DND-41 (cell line): ENCODE data around the gene COL8A2.

Source experiments
- EZH2 ChIP-seq: IDR thresholded peaks from 3 replicates; pipeline ENCODE4 v1.6.1; 2012; ENCODE audit warnings: borderline replicate concordance, low read depth, mild to moderate bottlenecking, moderate library complexity, low read length, inconsistent platforms; ENCODE audit not compliant: severe bottlenecking
- TF ChIP-seq, protein P1 (sequence below): IDR thresholded peaks from 2 replicates; pipeline ENCODE4 v1.5.1; 2012; ENCODE audit warnings: borderline replicate concordance, low read length, moderate library complexity, mild to moderate bottlenecking; ENCODE audit not compliant: poor library complexity, severe bottlenecking; ENCODE audit errors: extremely low read depth

DNA sequence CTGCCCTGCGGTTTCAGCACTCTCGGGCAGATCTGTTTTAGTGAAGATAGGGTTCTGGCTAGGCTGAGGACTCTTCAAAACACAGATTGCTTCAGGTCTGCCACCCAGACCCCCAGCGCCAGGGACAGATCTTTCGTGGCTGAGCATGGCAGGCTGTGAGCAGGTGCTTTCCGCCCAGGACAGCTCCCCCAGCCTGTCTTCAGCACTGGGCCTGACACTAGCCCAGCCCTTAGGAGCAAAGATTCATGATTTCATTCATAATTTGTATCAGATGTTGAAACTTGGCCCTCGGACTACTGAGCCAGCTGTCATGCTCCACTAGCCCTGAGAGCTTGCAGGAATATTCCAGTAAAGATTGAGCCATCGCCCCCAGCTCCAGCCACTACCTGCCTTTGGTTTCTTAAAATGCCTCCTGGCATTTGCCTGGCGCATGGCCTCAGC is 30.4 kb downstream of the COL8A2 start:
- TF ChIP-seq, protein P1, sequence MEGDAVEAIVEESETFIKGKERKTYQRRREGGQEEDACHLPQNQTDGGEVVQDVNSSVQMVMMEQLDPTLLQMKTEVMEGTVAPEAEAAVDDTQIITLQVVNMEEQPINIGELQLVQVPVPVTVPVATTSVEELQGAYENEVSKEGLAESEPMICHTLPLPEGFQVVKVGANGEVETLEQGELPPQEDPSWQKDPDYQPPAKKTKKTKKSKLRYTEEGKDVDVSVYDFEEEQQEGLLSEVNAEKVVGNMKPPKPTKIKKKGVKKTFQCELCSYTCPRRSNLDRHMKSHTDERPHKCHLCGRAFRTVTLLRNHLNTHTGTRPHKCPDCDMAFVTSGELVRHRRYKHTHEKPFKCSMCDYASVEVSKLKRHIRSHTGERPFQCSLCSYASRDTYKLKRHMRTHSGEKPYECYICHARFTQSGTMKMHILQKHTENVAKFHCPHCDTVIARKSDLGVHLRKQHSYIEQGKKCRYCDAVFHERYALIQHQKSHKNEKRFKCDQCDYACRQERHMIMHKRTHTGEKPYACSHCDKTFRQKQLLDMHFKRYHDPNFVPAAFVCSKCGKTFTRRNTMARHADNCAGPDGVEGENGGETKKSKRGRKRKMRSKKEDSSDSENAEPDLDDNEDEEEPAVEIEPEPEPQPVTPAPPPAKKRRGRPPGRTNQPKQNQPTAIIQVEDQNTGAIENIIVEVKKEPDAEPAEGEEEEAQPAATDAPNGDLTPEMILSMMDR = no peak
- TF ChIP-seq EZH2 = no peak
